Tibial artery (tissue), 4 donors: ENCODE results near the gene HCST.

Experiments used
- DNase-seq, 2 donors: peaks; one replicate each; pipeline ENCODE4 v3.0.0-alpha.2; 2019
- H3K27ac ChIP-seq, 2 donors: fragments of 200-600 bp; sonication (generic) in 1 of 2; 1 replicate in 1 of 2; 2 replicates in 1 of 2; pipeline ENCODE4 v1.5.1; 2018 to 2019; ENCODE audit warnings: mild to moderate bottlenecking in 1 of 2
- H3K27me3 ChIP-seq, 2 donors: fragments of 200-600 bp; sonication (generic) in 1 of 2; one replicate each; pipeline versions ENCODE4 v1.5.1 to v1.6.0; 2016 to 2019
- H3K36me3 ChIP-seq, 3 donors: fragments of 200-600 bp; sonication (generic) in 2 of 3; one replicate each; pipeline ENCODE4 v1.5.1; 2016 to 2019; ENCODE audit warnings: mild to moderate bottlenecking in 2 of 3
- H3K4me1 ChIP-seq, 4 donors: fragments of 200-600 bp; sonication (generic) in 2 of 4; 1 replicate in 3 of 4; 2 replicates in 1 of 4; pipeline ENCODE4 v1.5.1; 2016 to 2019
- H3K4me3 ChIP-seq, 2 donors: fragments of 200-600 bp; sonication (generic) in 1 of 2; 1 replicate in 1 of 2; 2 replicates in 1 of 2; pipeline ENCODE4 v1.5.1; 2018 to 2019; ENCODE audit warnings: mild to moderate bottlenecking in 2 of 2
- H3K9me3 ChIP-seq, 3 donors: fragments of 200-600 bp; sonication (generic) in 1 of 3; one replicate each; pipeline ENCODE4 v1.5.1; 2016 to 2019
- intact Hi-C: fragments of 100-400 bp; cut with DNase I; formaldehyde crosslinking; loops from one replicate; pipeline ENCODE4 v1.15.0; 2023; ENCODE audit warnings: low total_unique reads
- TF ChIP-seq, protein P1 (sequence below), 2 experiments: fragments of 200-600 bp in 1 of 2; fragments of 450-650 bp in 1 of 2; IDR thresholded peaks; one replicate each; pipeline ENCODE4 v1.5.1; 2017 to 2019; ENCODE audit warnings: antibody characterized with exemption in 2 of 2, mild to moderate bottlenecking in 1 of 2, moderate library complexity in 1 of 2

HCST gene

DNA sequence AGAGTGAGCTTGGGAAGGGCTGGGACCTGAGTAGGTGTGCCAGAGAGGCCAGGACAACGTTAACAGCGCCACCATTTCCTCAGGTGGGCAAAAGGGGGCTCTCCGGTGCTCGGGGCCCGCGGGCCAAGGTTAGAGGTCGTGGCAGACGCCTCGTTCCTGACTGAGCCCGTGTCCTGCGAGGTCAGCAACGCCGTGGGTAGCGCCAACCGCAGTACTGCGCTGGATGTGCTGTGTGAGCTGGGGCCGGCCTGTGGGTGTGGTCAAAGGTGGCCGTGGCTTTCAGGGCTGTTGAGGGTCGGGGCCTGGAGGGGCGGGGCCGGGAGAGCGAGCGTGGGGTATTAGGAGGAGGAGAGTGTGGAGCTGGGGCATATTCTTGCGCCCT, 41.9 kb upstream of the HCST start:
- Histone ChIP-seq H3K9me3 (peaks cover 0 to 8% (median 0%) of the 10 kb centered on the region in 3 donors), H3K4me3 (no peak overlapping the region), H3K4me1 (peaks cover 0 to 17% (median 12%) of the 10 kb centered on the region in 4 donors), H3K27ac (no peak overlapping the region), H3K36me3 (no peaks in the 10 kb centered on the region), H3K27me3 (peaks cover 9 to 65% of the 10 kb centered on the region in 2 donors)
- TF ChIP-seq, protein P1, sequence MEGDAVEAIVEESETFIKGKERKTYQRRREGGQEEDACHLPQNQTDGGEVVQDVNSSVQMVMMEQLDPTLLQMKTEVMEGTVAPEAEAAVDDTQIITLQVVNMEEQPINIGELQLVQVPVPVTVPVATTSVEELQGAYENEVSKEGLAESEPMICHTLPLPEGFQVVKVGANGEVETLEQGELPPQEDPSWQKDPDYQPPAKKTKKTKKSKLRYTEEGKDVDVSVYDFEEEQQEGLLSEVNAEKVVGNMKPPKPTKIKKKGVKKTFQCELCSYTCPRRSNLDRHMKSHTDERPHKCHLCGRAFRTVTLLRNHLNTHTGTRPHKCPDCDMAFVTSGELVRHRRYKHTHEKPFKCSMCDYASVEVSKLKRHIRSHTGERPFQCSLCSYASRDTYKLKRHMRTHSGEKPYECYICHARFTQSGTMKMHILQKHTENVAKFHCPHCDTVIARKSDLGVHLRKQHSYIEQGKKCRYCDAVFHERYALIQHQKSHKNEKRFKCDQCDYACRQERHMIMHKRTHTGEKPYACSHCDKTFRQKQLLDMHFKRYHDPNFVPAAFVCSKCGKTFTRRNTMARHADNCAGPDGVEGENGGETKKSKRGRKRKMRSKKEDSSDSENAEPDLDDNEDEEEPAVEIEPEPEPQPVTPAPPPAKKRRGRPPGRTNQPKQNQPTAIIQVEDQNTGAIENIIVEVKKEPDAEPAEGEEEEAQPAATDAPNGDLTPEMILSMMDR (IDR thresholded peaks at IDR 0.05), result no peak
- intact Hi-C loops, result no loop called here
- DNase-seq, result no peak

DNA sequence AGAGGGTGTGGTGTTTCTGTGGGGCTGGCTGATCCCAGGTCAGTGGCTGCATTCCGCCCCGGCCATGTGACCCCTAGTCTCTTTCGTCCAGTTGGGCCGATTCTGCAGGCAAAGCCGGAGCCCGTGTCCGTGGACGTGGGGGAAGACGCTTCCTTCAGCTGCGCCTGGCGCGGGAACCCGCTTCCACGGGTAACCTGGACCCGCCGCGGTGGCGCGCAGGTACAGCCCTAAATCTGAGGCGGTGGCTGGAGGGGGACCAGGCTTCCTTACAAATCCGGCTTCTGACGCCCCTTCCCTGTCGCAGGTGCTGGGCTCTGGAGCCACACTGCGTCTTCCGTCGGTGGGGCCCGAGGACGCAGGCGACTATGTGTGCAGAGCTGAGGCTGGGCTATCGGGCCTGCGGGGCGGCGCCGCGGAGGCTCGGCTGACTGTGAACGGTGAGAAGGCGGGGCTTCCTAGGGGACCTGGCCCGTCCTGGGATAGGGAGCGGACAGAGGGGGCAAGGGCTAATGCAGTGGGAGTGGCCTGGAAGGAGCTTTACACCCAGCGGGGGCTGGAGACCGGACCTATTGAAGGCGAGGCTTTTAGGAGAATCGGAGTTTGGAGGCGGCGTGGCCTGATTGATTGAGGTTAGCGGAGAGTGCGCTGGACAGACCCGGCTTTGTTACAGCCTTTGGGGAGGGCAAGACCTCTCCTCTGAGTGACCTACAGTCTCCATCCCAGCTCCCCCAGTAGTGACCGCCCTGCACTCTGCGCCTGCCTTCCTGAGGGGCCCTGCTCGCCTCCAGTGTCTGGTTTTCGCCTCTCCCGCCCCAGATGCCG, 41.3 kb upstream of the HCST start:
- Histone ChIP-seq H3K4me1 (peaks cover 0 to 14% (median 11%) of the 10 kb centered on the region in 4 donors), H3K9me3 (peaks cover 0 to 8% (median 0%) of the 10 kb centered on the region in 3 donors), H3K27me3 (peaks cover 8 to 60% of the 10 kb centered on the region in 2 donors), H3K27ac (no peak overlapping the region), H3K4me3 (no peak overlapping the region), H3K36me3 (no peaks in the 10 kb centered on the region)
- TF ChIP-seq, protein P1 (IDR thresholded peaks at IDR 0.05), result no peak
- intact Hi-C loops, result no loop called here
- no peak for DNase-seq

DNA sequence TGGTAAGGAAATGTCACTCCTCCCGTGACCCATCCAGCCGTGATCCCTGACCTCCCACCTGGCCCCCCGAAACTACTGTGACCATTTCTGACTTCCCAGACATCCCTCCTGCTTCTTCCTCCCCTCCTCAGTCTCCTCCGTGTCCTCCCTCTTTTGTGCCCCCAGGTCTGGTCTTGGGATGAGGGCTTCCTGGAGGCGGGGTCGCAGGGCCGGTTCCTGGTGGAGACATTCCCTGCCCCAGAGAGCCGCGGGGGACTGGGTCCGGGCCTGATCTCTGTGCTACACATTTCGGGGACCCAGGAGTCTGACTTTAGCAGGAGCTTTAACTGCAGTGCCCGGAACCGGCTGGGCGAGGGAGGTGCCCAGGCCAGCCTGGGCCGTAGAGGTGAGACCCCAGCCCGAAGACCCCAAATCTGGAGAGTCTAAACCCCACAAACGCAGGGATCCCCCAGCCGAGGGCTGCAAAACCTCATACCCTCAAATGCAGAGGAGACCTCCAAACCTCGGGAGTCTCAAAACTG, 40.6 kb upstream of the HCST start:
- TF ChIP-seq, protein P1 (IDR thresholded peaks at IDR 0.05), result no peak
- no peak overlapping the region for H3K27ac ChIP-seq
- no peak for DNase-seq
- H3K9me3 ChIP-seq, result peaks cover 0 to 8% (median 0%) of the 10 kb centered on the region in 3 donors
- intact Hi-C loops, result no loop called here
- peaks cover 2 to 54% of the 10 kb centered on the region in 2 donors for H3K27me3 ChIP-seq
- peaks cover 0 to 7% (median 6%) of the 10 kb centered on the region in 4 donors for H3K4me1 ChIP-seq
- H3K4me3 ChIP-seq, result no peak overlapping the region
- H3K36me3 ChIP-seq, result no peaks in the 10 kb centered on the region

- Histone ChIP-seq H3K27ac (no peak overlapping the region), H3K27me3 (peaks cover 0 to 45% of the 10 kb centered on the region in 2 donors), H3K36me3 (no peaks in the 10 kb centered on the region), H3K4me1 (no peaks in the 10 kb centered on the region), H3K9me3 (peaks cover 0 to 8% (median 0%) of the 10 kb centered on the region in 3 donors), H3K4me3 (no peak overlapping the region)
- TF ChIP-seq, protein P1 (IDR thresholded peaks at IDR 0.05), result no peak
- intact Hi-C loops, result no loop called here
- DNase-seq, result no peak
These were observed 39.8 kb upstream of the HCST start for GRCh38 chr19:35862528-35862927.

DNA sequence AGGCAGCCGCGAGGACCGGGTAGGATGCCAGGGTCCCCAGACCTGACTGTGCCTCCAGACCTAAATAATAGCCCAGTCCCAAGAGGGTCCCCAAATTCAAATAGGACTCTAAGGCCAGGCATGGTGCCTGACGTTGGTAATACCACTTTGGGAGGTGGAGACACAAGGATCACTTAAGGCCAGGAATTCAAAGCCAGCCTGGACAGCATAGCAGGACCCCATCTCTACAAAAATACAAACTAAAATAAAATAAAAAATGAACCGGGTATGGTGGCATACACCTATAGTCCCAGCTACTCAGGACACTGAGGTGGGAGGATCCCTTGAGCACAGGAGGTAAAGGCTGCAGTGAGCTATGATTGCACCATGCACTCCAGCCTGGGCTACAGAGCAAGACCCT, 39.3 kb upstream of the HCST start:
- Histone ChIP-seq H3K9me3 (peaks cover 0 to 8% (median 0%) of the 10 kb centered on the region in 3 donors), H3K36me3 (no peaks in the 10 kb centered on the region)
- TF ChIP-seq, protein P1 (IDR thresholded peaks at IDR 0.05), result no peak

More for the DNA sequence above, 39.3 kb upstream of the HCST start:
- DNase-seq, result no peak
- H3K4me1 ChIP-seq, result peaks cover 0 to 1% (median under 1%) of the 10 kb centered on the region in 4 donors
- intact Hi-C loops, result no loop called here
- H3K4me3 ChIP-seq, result no peak overlapping the region
- H3K27ac ChIP-seq, result no peak overlapping the region
- peaks cover 0 to 43% of the 10 kb centered on the region in 2 donors for H3K27me3 ChIP-seq
